Measurements from ENCODE around the gene CILP2.

- TF ChIP-seq POLR2AphosphoS5 (IDR thresholded peaks at IDR 0.05; ENCODE audit: low read depth, low read length) = no peak
- no peak for TF ChIP-seq POLR2A (IDR thresholded peaks at IDR 0.05; ENCODE audit: low read depth, low read length)
- no peak for TF ChIP-seq TAF1 (IDR thresholded peaks at IDR 0.05; ENCODE audit: borderline replicate concordance, low read depth, low read length)
These were observed 33.2 kb downstream of the CILP2 start for GRCh38 chr19:19571071-19571786.

Measured in GM12892 (cell line).